Keratinocyte (primary cell): Measurements from ENCODE around the gene KMT2A. TPM values are rescaled to one million over a fixed set of nuclear protein-coding genes. Genes with fewer than 3 reads are reported as not detected.
"Not testable (repeated sequence)": the region's sequence is repeated elsewhere in the genome, so short reads cannot be mapped to it uniquely, and the experiment has no call there.

Experiments used
- DNase-seq: peaks from one replicate; pipeline ENCODE4 v3.0.0-alpha.2; 2011; ENCODE audit warnings: low read depth, missing footprints, low spot score
- FAIRE-seq: peaks from 2 replicates; lab custom pipeline; 2011; peaks lifted over from hg19 to GRCh38; lab: Jason Lieb, UNC
- H2AFZ ChIP-seq: 2 replicates; pipeline ENCODE4 v1.6.0; 2012; ENCODE audit warnings: low read length, control low read depth, inconsistent platforms; ENCODE audit not compliant: control insufficient read depth
- H3K27ac ChIP-seq: 2 replicates; pipeline ENCODE4 v1.5.1; 2011; ENCODE audit warnings: low read length; ENCODE audit not compliant: control insufficient read depth, insufficient read depth
- H3K27me3 ChIP-seq: 3 replicates; pipeline ENCODE4 v1.6.0; 2011; ENCODE audit warnings: low read length; ENCODE audit not compliant: control insufficient read depth, insufficient read depth; ENCODE audit errors: extremely low read depth
- H3K36me3 ChIP-seq, 2 experiments: 2 replicates in 1 of 2; 3 replicates in 1 of 2; pipeline ENCODE4 v1.5.1; 2011; ENCODE audit warnings: low read length in 2 of 2, mild to moderate bottlenecking in 1 of 2; ENCODE audit not compliant: control insufficient read depth in 2 of 2, insufficient read depth in 2 of 2; ENCODE audit errors: extremely low read depth in 1 of 2
- H3K4me1 ChIP-seq: 3 replicates; pipeline ENCODE4 v1.5.1; 2011; ENCODE audit warnings: low read length; ENCODE audit not compliant: control insufficient read depth, insufficient read depth; ENCODE audit errors: extremely low read depth
- H3K4me2 ChIP-seq: 3 replicates; pipeline ENCODE4 v1.6.0; 2011; ENCODE audit warnings: low read depth, low read length; ENCODE audit not compliant: control insufficient read depth, insufficient read depth; ENCODE audit errors: extremely low read depth
- H3K4me3 ChIP-seq, 3 experiments: fragments of 200-600 bp in 1 of 3; sonication (generic) in 1 of 3; 2 replicates in 2 of 3; 3 replicates in 1 of 3; pipeline ENCODE4 v1.5.1; 2011 to 2016; ENCODE audit warnings: low read length in 3 of 3, mild to moderate bottlenecking in 3 of 3, control low read depth in 2 of 3, inconsistent platforms in 1 of 3, low read depth in 1 of 3, mixed read lengths in 1 of 3, mixed run types in 1 of 3, moderate library complexity in 1 of 3; ENCODE audit not compliant: control insufficient read depth in 2 of 3, insufficient read depth in 2 of 3; ENCODE audit errors: extremely low read depth in 1 of 3
- H3K79me2 ChIP-seq: 2 replicates; pipeline ENCODE4 v1.6.0; 2012; ENCODE audit warnings: low read length; ENCODE audit not compliant: control insufficient read depth, insufficient read depth
- H3K9ac ChIP-seq: 3 replicates; pipeline ENCODE4 v1.6.0; 2011; ENCODE audit warnings: low read length; ENCODE audit not compliant: control insufficient read depth, insufficient read depth; ENCODE audit errors: extremely low read depth
- H3K9me1 ChIP-seq: 3 replicates; pipeline ENCODE4 v1.6.0; 2011; ENCODE audit warnings: low read length; ENCODE audit not compliant: control insufficient read depth, insufficient read depth; ENCODE audit errors: extremely low read depth
- H3K9me3 ChIP-seq: 2 replicates; pipeline ENCODE4 v1.5.1; 2012; ENCODE audit warnings: low read depth, low read length; ENCODE audit not compliant: control insufficient read depth
- H4K20me1 ChIP-seq: 3 replicates; pipeline ENCODE4 v1.6.0; 2011; ENCODE audit warnings: low read length; ENCODE audit not compliant: control insufficient read depth, insufficient read depth; ENCODE audit errors: extremely low read depth
- CTCF ChIP-seq, 3 experiments: IDR thresholded peaks in 1 of 3; conservative IDR thresholded peaks in 1 of 3; optimal IDR thresholded peaks in 1 of 3; 2 replicates in 2 of 3; 3 replicates in 1 of 3; pipeline versions ENCODE3 to v1.5.1; 2011; ENCODE audit warnings: low read length in 3 of 3, mild to moderate bottlenecking in 3 of 3, moderate library complexity in 2 of 3, control low read depth in 1 of 3, inconsistent platforms in 1 of 3; ENCODE audit not compliant: insufficient read depth in 2 of 3; ENCODE audit errors: extremely low read depth in 1 of 3
- EZH2 ChIP-seq: IDR thresholded peaks from one replicate; pipeline ENCODE4 v1.6.1; 2012; ENCODE audit warnings: inconsistent platforms, mild to moderate bottlenecking, low read length, moderate library complexity
- dilution Hi-C: fragments of 300-500 bp; cut with MboI; formaldehyde crosslinking; loops from one replicate; pipeline ENCODE4 v1.7.0; 2020; ENCODE audit warnings: low sequenced_read_pairs; ENCODE audit not compliant: extremely low pct_ligation_motif_present
- polyA plus RNA-seq, 5 experiments: library from polyadenylated mRNA; depleted of rRNA in 3 of 5; stranded (reverse) in 3 of 5; stranded (forward) in 1 of 5; unstranded in 1 of 5; fragments of >200 nt; gene quantifications; 1 replicate in 1 of 5; 2 replicates in 3 of 5; 3 replicates in 1 of 5; pipeline versions ENCODE4 v1.2.1 to v1.2.3, GENCODE V29; 2011 to 2012; ENCODE audit warnings: missing spikeins in 2 of 5, low read depth in 1 of 5, low replicate concordance in 1 of 5

Gene KMT2A
- polyA plus RNA-seq, 1 donor (not counting 4 experiments of a cell fraction or from before 2014, with no cell fraction given), result 11.7 TPM

GRCh38 chr11:118415062-118415738, 21.1 kb upstream of the KMT2A start:
- dilution Hi-C loops, result no loop called here
- Histone ChIP-seq H3K4me1 (peaks cover 20% of the 10 kb centered on the region), H3K27ac (no peak overlapping the region), H3K4me3 (no peak overlapping the region), H3K36me3 (no peaks in the 10 kb centered on the region), H3K27me3 (no peaks in the 10 kb centered on the region), H3K79me2 (no peaks in the 10 kb centered on the region), H3K9ac (no peak overlapping the region), H2AFZ (no peak overlapping the region), H3K9me1 (peaks cover 3% of the 10 kb centered on the region), H3K9me3 (no peaks in the 10 kb centered on the region), H4K20me1 (no peaks in the 10 kb centered on the region), H3K4me2 (no peak overlapping the region)
- no peak for DNase-seq
- FAIRE-seq, result no peak
- TF ChIP-seq CTCF (optimal IDR thresholded peaks at IDR 0.05 in 1 of 3, IDR thresholded peaks at IDR 0.05 in 1 of 3, conservative IDR thresholded peaks at IDR 0.05 in 1 of 3; ENCODE audit: extremely low read depth in 1 of 3, insufficient read depth in 2 of 3, low read length in 3 of 3) (no peak), EZH2 (no peak)

GRCh38 chr11:118415739-118416068, 20.6 kb upstream of the KMT2A start:
- H3K27ac ChIP-seq, result no peak overlapping the region
- no peaks in the 10 kb centered on the region for H3K9me3 ChIP-seq
- H2AFZ ChIP-seq, result no peak overlapping the region
- TF ChIP-seq EZH2, result no peak
- H4K20me1 ChIP-seq, result no peaks in the 10 kb centered on the region
- no peaks in the 10 kb centered on the region for H3K27me3 ChIP-seq
- H3K4me2 ChIP-seq, result no peak overlapping the region
- H3K36me3 ChIP-seq, result no peaks in the 10 kb centered on the region
- no peaks in the 10 kb centered on the region for H3K79me2 ChIP-seq
- peaks cover 20% of the 10 kb centered on the region for H3K4me1 ChIP-seq
- dilution Hi-C loops, result no loop called here
- no peak overlapping the region for H3K9ac ChIP-seq
- H3K9me1 ChIP-seq, result peaks cover 3% of the 10 kb centered on the region
- no peak overlapping the region for H3K4me3 ChIP-seq
- DNase-seq (peak; percentile 52), FAIRE-seq (peak; percentile 97)

GRCh38 chr11:118416900-118417299, 19.4 kb upstream of the KMT2A start:
- peaks cover 20% of the 10 kb centered on the region for H3K4me1 ChIP-seq
- H2AFZ ChIP-seq, FAIRE-seq, H3K27me3 ChIP-seq, H3K9me1 ChIP-seq, H3K4me3 ChIP-seq, H3K9ac ChIP-seq, H3K36me3 ChIP-seq, H4K20me1 ChIP-seq, DNase-seq, H3K79me2 ChIP-seq, H3K27ac ChIP-seq, dilution Hi-C loops, H3K4me2 ChIP-seq, H3K9me3 ChIP-seq: not testable (repeated sequence)
